SK-N-SH treated with all-trans-retinoic acid at 6 μM for 48 hours (cell line): ENCODE measurements around the gene TRAK2.

Experiments
- ARNTL ChIP-seq: fragments of 450-650 bp; formaldehyde crosslinking; IDR thresholded peaks from 2 replicates; pipeline ENCODE4 v1.5.0; 2020; ENCODE audit warnings: low read depth, mild to moderate bottlenecking, moderate library complexity, borderline replicate concordance
- GLIS3 ChIP-seq: fragments of 250-450 bp; sonication (Bioruptor Pico); IDR thresholded peaks from 2 replicates; pipeline ENCODE4 v1.5.0; 2020; ENCODE audit warnings: mild to moderate bottlenecking, moderate library complexity
- SNAI2 ChIP-seq: fragments of 250-450 bp; sonication (Bioruptor Pico); IDR thresholded peaks from 2 replicates; pipeline ENCODE4 v1.5.0; 2020; ENCODE audit warnings: mild to moderate bottlenecking, moderate library complexity
- ZC3H10 ChIP-seq: fragments of 250-450 bp; sonication (Bioruptor Pico); IDR thresholded peaks from 2 replicates; pipeline ENCODE4 v1.5.1; 2021; ENCODE audit warnings: mild to moderate bottlenecking, moderate library complexity
- ZFP3 ChIP-seq: fragments of 250-450 bp; sonication (Bioruptor Pico); IDR thresholded peaks from 2 replicates; pipeline ENCODE4 v1.5.0; 2020; ENCODE audit warnings: mild to moderate bottlenecking, moderate library complexity
- ZFP30 ChIP-seq: fragments of 450-650 bp; formaldehyde crosslinking; IDR thresholded peaks from 2 replicates; pipeline ENCODE4 v1.5.0; 2022; ENCODE audit warnings: mild to moderate bottlenecking, moderate library complexity
- TF ChIP-seq, protein P1 (sequence below): fragments of 250-450 bp; sonication (Bioruptor Pico); IDR thresholded peaks from 2 replicates; pipeline ENCODE4 v1.8.0; 2020; ENCODE audit warnings: mild to moderate bottlenecking, moderate library complexity, borderline replicate concordance
- TF ChIP-seq, protein P2 (sequence below): fragments of 250-450 bp; sonication (Bioruptor Pico); IDR thresholded peaks from 2 replicates; pipeline ENCODE4 v1.5.1; 2021; ENCODE audit warnings: mild to moderate bottlenecking, moderate library complexity

DNA sequence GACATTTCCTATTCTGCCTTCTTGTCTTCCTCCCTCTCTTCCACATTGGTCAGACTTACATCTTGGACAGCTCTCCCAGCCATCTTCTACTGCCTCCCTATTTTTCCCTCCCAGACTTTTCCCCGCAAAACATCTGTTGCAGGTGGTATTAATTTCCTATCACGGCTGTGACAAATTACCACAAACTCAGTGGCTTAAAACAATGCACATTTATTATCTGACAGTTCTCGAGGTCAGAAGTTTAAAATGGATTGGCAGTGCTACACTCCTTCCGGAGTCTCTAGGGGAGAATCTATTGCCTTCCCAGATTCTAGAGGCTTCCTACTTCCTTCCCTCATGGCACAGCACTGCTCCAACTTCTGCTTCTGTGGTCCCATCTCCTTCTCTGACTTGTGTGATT is 33.5 kb upstream of the TRAK2 start:
- TF ChIP-seq ARNTL (CRISPR knock-in tag) (no peak), ZFP3 (CRISPR knock-in tag) (no peak), ZFP30 (CRISPR knock-in tag) (no peak), ZC3H10 (no peak), SNAI2 (CRISPR knock-in tag) (no peak), GLIS3 (CRISPR knock-in tag) (no peak)
- TF ChIP-seq, protein P1, sequence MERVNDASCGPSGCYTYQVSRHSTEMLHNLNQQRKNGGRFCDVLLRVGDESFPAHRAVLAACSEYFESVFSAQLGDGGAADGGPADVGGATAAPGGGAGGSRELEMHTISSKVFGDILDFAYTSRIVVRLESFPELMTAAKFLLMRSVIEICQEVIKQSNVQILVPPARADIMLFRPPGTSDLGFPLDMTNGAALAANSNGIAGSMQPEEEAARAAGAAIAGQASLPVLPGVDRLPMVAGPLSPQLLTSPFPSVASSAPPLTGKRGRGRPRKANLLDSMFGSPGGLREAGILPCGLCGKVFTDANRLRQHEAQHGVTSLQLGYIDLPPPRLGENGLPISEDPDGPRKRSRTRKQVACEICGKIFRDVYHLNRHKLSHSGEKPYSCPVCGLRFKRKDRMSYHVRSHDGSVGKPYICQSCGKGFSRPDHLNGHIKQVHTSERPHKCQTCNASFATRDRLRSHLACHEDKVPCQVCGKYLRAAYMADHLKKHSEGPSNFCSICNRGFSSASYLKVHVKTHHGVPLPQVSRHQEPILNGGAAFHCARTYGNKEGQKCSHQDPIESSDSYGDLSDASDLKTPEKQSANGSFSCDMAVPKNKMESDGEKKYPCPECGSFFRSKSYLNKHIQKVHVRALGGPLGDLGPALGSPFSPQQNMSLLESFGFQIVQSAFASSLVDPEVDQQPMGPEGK (CRISPR knock-in tag) = no peak
- TF ChIP-seq, protein P2, sequence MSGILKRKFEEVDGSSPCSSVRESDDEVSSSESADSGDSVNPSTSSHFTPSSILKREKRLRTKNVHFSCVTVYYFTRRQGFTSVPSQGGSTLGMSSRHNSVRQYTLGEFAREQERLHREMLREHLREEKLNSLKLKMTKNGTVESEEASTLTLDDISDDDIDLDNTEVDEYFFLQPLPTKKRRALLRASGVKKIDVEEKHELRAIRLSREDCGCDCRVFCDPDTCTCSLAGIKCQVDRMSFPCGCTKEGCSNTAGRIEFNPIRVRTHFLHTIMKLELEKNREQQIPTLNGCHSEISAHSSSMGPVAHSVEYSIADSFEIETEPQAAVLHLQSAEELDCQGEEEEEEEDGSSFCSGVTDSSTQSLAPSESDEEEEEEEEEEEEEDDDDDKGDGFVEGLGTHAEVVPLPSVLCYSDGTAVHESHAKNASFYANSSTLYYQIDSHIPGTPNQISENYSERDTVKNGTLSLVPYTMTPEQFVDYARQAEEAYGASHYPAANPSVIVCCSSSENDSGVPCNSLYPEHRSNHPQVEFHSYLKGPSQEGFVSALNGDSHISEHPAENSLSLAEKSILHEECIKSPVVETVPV = no peak
